ENCODE measurements around the gene MAPKAPK2.

DNA sequence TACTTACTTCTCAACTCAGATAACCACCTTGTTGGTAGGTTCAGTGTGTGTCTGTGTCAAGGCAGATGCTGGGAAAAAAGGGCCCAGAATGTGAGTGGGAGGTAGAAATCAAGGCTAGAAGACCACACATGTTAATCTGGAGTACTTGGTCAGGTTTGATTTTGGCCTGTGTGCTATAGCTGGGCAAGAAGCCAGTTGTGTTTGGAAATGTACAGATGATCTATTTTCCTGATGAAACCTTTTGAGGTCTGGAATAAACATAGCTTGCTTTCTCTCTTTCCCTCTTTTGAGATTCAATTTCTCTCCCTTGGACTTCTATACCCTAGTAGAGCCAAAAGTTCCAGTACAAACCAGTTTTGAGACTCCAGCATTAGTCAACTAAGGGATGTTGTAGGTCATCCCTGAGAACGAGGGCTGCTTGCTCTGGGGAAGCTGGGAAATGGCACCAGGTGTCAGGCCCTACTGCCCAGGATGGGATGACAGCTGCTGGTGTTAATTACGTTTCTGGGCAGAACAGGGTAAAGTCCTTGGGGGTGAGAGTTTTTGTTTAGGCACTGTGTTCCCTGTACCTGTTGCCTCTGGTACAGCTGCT is 15.8 kb downstream of the MAPKAPK2 start:
- TF ChIP-seq POLR2AphosphoS5 (IDR thresholded peaks at IDR 0.05): no peak
- TF ChIP-seq, protein P1, sequence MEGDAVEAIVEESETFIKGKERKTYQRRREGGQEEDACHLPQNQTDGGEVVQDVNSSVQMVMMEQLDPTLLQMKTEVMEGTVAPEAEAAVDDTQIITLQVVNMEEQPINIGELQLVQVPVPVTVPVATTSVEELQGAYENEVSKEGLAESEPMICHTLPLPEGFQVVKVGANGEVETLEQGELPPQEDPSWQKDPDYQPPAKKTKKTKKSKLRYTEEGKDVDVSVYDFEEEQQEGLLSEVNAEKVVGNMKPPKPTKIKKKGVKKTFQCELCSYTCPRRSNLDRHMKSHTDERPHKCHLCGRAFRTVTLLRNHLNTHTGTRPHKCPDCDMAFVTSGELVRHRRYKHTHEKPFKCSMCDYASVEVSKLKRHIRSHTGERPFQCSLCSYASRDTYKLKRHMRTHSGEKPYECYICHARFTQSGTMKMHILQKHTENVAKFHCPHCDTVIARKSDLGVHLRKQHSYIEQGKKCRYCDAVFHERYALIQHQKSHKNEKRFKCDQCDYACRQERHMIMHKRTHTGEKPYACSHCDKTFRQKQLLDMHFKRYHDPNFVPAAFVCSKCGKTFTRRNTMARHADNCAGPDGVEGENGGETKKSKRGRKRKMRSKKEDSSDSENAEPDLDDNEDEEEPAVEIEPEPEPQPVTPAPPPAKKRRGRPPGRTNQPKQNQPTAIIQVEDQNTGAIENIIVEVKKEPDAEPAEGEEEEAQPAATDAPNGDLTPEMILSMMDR (IDR thresholded peaks at IDR 0.05): no peak

All from upper lobe of left lung (tissue), 4 donors.